ENCODE data around the gene ZDHHC18. TPM values are rescaled to one million over a fixed set of nuclear protein-coding genes. Genes with fewer than 3 reads are reported as not detected.

ZDHHC18 gene
- total RNA-seq, 6 donors from 2014 or later, result 18.9 to 35.9 (median 24.9) TPM

DNA sequence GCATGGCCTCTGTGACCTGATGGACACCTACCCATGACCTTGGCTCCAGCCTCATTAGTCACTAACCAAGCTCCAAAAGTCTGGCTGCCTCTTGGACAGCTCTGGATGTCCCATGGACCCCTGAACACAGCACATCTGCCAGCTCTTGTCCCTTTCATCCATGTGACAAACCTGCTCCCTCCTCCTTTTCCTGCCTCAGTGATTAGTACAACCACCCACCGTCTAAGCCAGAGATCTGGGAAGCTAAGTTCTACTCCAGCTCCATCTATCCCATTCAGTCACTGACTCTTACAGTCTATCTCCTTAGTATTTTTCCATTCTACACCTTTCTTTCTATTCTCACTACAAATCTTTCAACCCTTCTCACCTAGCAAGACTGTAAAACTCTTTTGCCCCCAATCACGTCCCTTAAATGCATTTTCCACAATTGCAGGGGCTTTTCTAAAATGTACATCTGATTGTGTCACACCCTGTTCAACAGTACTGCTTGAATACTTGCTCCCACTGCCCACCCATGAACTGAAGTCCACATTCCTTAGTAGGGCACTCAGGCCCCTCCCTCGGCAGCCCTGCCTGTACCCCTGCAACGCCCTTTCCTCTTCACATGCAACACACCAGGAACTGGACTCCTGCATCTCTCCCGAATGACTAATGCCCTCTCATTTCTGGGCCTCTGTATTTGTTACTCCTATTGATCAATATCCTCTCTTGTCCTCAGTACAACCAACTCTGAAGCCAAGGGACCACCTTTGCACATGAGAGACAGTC lies 56.4 kb downstream of the ZDHHC18 start:
- WGBS, 2 donors, result 91 to 92% methylated on average over 5 of the region's 5 CpGs
- no peak for DNase-seq
- Histone ChIP-seq H3K4me3 (no peak overlapping the region), H3K27me3 (no peaks in the 10 kb centered on the region), H3K4me1 (peaks cover 0 to under 1% (median under 1%) of the 10 kb centered on the region in 4 donors), H3K36me3 (peaks cover 55 to 100% (median 84%) of the 10 kb centered on the region in 4 donors), H3K9me3 (no peaks in the 10 kb centered on the region), H3K27ac (no peak overlapping the region)
- ATAC-seq (ENCODE audit: low FRiP score in 2 of 2), result no peak
- TF ChIP-seq EP300 (IDR thresholded peaks at IDR 0.05), result no peak
- TF ChIP-seq POLR2AphosphoS5 (IDR thresholded peaks at IDR 0.05), result no peak
- TF ChIP-seq POLR2A (IDR thresholded peaks at IDR 0.05), result no peak
- TF ChIP-seq, protein P1, sequence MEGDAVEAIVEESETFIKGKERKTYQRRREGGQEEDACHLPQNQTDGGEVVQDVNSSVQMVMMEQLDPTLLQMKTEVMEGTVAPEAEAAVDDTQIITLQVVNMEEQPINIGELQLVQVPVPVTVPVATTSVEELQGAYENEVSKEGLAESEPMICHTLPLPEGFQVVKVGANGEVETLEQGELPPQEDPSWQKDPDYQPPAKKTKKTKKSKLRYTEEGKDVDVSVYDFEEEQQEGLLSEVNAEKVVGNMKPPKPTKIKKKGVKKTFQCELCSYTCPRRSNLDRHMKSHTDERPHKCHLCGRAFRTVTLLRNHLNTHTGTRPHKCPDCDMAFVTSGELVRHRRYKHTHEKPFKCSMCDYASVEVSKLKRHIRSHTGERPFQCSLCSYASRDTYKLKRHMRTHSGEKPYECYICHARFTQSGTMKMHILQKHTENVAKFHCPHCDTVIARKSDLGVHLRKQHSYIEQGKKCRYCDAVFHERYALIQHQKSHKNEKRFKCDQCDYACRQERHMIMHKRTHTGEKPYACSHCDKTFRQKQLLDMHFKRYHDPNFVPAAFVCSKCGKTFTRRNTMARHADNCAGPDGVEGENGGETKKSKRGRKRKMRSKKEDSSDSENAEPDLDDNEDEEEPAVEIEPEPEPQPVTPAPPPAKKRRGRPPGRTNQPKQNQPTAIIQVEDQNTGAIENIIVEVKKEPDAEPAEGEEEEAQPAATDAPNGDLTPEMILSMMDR (IDR thresholded peaks at IDR 0.05), result no peak

DNA sequence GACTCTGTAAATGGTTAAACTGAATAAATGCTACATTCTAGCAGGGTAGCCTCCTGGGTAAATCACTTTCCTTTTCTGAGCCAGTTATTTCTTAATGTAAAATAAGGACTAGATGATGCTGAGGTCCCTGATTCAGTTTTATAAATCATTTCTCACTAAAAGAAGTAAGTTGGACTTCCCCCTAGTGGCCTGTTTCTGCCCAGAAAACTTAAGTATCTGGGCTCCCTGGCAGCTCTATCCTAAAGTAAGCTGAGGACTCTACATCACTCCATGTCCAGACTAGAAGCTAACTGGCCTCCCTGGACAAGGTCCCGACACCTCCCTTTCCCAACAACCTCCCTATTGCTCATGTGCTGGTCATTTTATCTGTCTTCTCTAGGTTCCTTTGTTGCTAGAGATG lies 60.6 kb downstream of the ZDHHC18 start:
- Histone ChIP-seq H3K27me3 (no peaks in the 10 kb centered on the region), H3K36me3 (peaks cover 43 to 70% (median 66%) of the 10 kb centered on the region in 4 donors), H3K27ac (no peak overlapping the region), H3K9me3 (no peaks in the 10 kb centered on the region), H3K4me1 (peaks cover 13 to 23% (median 15%) of the 10 kb centered on the region in 4 donors), H3K4me3 (no peak overlapping the region)
- 81 to 83% methylated on average over 1 of the region's 1 CpG for WGBS, 2 donors
- DNase-seq, result no peak
- no peak for ATAC-seq (ENCODE audit: low FRiP score in 2 of 2)
- TF ChIP-seq, protein P1 (IDR thresholded peaks at IDR 0.05), result no peak
- no peak for TF ChIP-seq POLR2A (IDR thresholded peaks at IDR 0.05)
- no peak for TF ChIP-seq EP300 (IDR thresholded peaks at IDR 0.05)
- TF ChIP-seq POLR2AphosphoS5 (IDR thresholded peaks at IDR 0.05), result no peak

DNA sequence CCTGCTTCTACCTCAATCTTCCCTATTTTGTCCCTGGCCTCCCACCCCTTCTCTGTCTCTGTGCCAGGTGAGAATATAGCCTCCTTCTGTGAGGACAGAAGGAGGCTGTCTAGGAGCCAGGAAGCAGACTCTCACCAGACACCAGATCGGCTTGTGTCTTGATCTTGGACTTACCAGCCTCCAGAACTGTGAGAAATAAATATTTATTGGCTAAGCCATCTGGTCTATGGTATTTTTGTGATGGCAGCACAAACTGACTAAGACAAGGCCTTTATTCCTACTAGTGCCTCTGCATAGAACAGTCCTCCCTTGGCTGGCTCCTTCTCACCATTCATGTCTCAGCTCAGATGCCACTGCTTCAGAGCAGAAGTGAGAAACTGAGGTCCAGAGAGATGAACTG lies 61.7 kb downstream of the ZDHHC18 start:
- 86 to 100% methylated on average over 1 of the region's 1 CpG for WGBS, 2 donors
- no peaks in the 10 kb centered on the region for H3K9me3 ChIP-seq
- TF ChIP-seq POLR2AphosphoS5 (IDR thresholded peaks at IDR 0.05) (no peak), EP300 (IDR thresholded peaks at IDR 0.05) (no peak), POLR2A (IDR thresholded peaks at IDR 0.05) (no peak)
- TF ChIP-seq, protein P1 (IDR thresholded peaks at IDR 0.05), result no peak
- ATAC-seq (ENCODE audit: low FRiP score in 2 of 2) (no peak), DNase-seq (no peak)
- H3K27me3 ChIP-seq, result no peaks in the 10 kb centered on the region
- H3K36me3 ChIP-seq, result peaks cover 41 to 70% (median 66%) of the 10 kb centered on the region in 4 donors
- peaks cover 13 to 23% (median 15%) of the 10 kb centered on the region in 4 donors for H3K4me1 ChIP-seq
- H3K27ac ChIP-seq, result no peak overlapping the region
- no peak overlapping the region for H3K4me3 ChIP-seq

DNA sequence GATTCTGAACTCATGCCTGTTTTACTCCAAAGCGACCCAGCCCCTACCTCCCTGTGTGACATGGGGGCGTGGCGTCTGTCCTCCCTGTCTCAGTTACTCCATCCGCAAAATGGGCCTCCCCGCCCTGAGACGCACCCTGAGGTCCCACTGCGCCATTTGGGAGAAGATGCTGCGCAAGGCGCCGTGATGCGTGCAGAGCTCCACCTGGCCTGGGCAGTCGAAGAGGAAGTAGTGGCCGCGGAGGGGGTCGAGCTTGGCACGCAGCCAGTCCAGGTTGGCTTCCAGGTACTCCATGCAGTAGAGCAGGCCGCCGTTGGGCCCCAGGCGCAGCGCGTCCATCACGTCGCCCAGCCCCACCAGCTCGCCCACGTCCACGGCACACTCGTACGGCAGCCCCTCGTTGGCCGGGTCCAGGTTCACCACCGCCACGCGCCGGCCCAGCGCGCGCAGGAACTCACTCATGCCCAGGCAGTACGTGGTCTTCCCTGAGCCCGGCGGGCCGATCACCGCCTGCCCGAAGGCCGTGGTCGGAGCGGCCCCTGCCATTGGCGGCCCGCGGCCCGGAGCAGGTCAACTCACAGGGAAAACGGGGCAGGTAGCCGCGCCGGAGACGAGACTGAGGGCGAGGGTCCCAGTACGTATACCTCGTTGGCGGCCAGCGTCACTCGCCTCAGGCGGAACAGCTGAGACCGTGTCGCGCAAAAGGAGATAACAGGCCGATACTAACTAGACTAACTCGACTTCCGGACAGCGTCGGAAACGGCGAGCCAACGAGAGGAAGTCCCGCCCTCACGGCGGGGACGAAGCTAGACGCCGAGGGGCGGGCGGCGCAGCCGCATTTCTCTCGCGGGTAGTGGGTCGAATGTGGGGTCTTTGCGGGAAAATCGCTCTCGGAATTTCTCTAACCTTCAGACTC lies 63.3 kb downstream of the ZDHHC18 start, which contains the start of gene GPN2:
TSS of gene GPN2 (minus strand) at position 733 of the 916 bp plus-strand sequence. CDS start at position 546, 187 bp downstream.
- H3K4me1 ChIP-seq, result peaks cover 13 to 23% (median 15%) of the 10 kb centered on the region in 4 donors
- 0 to 3% methylated on average over 7 to 68 of the region's 89 CpGs for WGBS, 2 donors
- H3K36me3 ChIP-seq, result peaks cover 32 to 70% (median 63%) of the 10 kb centered on the region in 4 donors
- H3K27me3 ChIP-seq, result no peaks in the 10 kb centered on the region
- ATAC-seq (ENCODE audit: low FRiP score in 2 of 2) (peak; percentile 93 to 97), DNase-seq (peak; percentile 85 to 92)
- no peaks in the 10 kb centered on the region for H3K9me3 ChIP-seq
- TF ChIP-seq POLR2A (IDR thresholded peaks at IDR 0.05) (peak in 3 of 4 donors; percentile 69 to 85 (median 85)), POLR2AphosphoS5 (IDR thresholded peaks at IDR 0.05) (peak; percentile 88 to 90), EP300 (IDR thresholded peaks at IDR 0.05) (no peak)
- TF ChIP-seq, protein P1 (IDR thresholded peaks at IDR 0.05), result peak in 1 of 6 experiments; percentile 16
- peak within 1 kb of the TSS; percentile 88 to 97 (median 94) for H3K27ac ChIP-seq
- H3K4me3 ChIP-seq, result peak within 1 kb of the TSS; percentile 73 to 100 (median 88)
